Measurements from ENCODE around the gene CALN1.
"Not testable (repeated sequence)": the region's sequence is repeated elsewhere in the genome, so short reads cannot be mapped to it uniquely, and the experiment has no call there.

The CALN1 gene

DNA sequence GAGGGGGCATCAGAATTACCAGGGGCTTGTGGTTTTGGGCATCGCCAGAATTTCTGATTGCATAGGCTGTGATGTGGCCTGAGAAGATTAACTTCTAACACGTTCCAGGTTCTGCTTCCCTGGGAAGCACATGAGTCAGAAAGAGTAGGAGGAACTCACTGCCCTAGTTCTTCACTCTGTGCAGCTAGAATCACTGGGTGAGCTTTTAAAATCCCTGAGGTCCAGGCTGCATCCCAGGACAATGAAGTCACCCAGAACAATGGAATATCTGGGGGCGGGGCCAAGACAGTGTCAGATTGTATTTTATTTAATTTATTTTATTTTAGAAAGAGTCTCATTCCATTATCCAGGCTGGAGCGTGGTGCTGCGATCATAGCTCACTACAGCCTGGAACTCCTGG, 636.5 kb downstream of the CALN1 start:
- DNase-seq = no peak

DNA sequence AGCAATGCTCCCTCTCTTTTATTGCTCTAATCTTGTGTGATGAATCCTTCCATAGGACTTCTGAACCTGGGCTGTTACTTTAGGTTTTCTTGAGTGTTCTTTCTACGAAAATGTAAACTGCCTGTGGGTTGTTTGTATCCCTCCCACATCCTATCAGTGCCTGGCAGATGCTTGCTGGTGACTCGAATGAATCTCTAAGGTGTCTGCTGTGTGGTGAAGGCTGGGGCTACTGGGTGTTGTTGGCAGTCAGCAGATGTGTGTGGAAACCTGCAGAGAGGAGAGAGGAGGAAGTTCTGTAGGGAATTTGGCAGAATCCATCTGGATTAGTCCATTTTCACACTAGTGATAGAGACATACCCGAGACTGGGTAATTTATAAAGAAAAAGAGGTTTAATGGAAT, 639.4 kb downstream of the CALN1 start:
- no peak for DNase-seq

DNA sequence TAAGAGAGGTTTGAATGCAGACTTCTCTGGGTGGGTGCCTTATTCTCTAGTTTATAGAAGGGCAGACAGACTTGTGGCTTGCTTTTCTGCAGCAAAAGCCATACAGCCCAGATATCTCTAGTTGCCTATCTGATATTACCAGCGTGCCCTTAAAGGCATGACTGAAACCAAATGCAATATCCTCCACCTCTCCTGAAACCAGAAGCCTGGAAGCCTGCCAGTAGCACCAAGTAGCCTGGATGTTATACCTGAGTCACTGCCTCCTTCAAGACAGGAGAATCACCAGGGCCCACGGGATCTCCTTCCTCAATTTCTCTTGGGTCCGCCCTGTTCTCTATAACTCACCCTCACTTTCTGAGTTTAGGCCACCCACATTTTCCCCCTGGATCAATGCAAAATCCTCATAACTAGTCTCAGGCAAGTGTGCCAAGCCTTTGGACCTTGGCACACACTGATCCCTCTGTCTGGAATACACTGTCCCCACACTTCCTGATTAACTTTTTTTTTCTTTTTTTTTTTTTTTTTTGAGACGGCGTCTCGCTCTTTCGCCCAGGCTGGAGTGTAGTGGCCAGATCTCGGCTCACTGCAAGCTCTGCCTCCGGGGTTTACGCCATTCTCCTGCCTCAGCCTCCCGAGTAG, 641.8 kb downstream of the CALN1 start:
- no peak for DNase-seq

DNA sequence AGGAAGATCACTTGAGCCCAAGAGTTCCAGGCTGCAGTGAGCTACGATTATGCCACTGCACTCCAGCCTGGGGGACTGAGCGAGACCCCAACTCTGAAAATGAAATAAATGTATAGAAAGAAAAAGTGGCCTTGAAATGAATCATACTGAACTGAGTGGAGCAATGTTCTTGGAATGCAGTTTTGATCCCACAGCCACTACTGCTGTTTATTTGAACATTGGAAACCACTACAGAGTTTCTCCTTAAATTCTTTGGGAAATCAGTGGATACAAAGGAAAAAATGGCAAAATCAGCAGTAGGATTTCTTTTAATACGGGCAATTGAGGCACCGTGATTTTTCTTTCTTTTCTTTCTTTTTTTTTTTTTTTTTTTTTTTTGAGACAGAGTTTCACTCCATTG, 642.8 kb downstream of the CALN1 start:
- DNase-seq = no peak

DNA sequence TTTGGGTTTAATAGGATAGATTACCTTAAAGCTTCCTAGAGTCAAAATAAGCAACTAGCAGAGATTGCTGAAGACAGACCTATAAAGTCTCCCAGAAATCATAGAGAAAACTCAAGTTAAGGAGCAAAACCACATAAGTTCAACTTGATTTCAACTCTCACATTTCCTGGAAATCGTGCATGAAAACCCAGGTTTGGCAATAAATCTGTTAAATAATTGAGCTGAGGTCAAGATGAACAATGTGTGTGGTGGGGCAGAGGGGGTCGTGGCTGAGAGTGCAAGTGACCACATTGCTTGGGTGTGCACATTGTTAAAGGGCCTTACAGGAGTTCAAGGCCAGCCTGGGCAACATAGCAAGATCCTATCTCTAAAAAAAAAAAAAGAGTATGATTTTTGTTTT, 643.7 kb downstream of the CALN1 start:
- DNase-seq = no peak

DNA sequence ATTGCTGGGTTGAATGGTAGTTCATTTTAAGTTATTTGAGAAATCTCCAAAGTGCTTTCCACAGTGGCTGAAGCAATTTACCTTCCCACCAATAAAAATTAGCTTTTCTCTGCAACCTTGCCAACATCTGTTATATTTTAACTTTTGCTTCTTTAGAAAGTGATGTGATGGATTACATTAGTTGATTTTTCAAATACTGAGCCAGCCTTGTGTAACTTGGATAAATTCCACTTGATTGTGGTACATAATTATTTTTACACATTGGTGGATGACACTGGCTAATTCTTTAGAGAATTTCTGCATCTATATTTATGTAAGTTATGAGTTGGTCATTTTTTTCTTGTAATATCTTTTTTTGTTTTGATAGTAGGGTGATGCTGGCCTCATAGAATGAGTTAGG, 646.1 kb downstream of the CALN1 start:
- no peak for DNase-seq

DNA sequence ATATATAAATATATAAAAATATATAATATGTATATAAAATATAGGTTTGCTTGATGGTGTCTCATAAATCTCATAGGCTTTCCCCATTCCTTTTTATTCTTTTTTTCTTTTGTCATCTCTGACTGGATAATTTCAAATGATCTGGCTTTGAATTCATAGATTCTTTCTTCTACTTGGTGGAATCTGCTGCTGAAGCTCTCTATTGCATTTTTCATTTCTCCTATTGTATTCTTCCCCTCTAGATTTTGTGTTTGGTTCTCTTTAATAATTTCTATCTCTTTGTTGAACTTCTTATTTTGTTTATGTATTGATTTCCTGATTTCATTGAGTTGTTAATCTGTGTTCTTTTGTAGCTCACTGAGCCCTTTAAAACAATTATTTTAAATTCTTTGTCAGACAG, 650.8 kb downstream of the CALN1 start:
- no peak for DNase-seq

DNA sequence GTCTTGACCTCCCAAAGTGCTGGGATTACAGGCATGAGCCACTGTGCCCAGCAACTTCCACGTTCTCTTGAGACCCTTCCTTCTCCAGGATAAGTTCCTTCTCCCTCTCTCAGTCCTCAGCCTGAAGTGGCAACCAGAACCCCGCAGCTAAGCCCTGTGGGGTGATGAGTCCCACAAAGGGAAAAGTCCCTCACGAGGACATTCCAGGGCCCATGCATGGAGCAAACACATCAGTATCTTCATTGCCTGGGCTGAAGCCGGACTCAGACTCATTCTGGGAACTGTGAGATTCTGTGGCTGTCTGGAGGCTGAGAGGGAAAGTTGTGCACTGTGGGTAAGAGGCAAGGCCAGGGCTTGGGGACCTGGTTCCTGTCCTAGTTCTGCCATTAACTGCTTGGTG, 657.3 kb downstream of the CALN1 start:
- DNase-seq = no peak

DNA sequence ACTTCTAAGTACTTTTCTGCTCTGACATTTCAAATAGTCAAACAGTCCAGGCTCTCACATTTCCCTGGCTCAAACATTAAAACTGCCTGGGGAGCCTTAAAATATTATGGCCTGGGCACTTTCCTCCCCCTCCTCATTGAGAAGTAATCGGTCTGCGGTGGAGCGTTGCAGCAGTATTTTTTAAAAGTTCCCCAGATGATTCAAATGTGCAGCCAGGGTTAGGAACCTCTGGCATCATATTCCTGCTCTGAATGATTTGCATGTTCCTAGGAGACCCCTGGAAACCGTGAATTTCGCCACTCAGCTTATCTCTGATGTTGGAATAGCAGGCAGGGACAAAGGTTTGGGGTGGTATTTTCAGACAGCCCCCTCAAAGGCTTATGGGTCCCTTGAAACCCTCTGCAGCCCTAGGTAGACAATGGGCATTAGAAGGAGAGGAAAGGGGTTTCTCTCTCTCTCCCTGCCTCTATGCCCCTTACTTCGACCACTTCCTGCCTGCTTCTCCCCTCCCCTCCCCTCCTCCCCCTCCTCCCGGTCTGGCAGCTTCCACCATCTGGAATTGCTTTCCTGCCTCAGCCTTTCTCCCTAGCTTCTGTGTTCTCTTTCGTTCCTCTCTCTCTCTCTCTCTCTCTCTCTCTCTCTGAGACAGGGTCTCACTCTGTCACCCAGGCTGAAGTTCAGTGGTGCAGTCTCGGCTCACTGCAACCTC, 658.0 kb downstream of the CALN1 start:
- DNase-seq = no peak

DNA sequence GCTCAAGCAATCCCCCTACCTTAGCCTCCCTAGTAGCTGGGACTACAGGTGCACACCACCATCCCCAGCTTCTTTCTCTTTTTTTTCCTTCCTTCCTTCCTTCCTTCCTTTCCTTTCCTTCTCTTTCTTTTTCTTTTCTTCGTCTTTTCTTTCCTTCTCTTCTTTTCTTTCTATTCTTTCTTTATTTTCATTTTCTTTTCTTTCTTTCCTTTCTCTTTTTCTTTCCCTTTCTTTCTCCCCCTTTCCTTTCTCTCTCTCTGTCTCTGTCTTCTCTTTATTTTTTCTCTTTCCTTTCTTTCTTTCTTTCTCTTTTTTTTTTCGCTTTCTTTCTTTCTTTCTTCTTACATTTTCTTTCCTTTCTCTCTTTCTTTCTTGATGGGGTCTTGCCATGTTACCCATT, 658.9 kb downstream of the CALN1 start:
- DNase-seq = no peak

DNA sequence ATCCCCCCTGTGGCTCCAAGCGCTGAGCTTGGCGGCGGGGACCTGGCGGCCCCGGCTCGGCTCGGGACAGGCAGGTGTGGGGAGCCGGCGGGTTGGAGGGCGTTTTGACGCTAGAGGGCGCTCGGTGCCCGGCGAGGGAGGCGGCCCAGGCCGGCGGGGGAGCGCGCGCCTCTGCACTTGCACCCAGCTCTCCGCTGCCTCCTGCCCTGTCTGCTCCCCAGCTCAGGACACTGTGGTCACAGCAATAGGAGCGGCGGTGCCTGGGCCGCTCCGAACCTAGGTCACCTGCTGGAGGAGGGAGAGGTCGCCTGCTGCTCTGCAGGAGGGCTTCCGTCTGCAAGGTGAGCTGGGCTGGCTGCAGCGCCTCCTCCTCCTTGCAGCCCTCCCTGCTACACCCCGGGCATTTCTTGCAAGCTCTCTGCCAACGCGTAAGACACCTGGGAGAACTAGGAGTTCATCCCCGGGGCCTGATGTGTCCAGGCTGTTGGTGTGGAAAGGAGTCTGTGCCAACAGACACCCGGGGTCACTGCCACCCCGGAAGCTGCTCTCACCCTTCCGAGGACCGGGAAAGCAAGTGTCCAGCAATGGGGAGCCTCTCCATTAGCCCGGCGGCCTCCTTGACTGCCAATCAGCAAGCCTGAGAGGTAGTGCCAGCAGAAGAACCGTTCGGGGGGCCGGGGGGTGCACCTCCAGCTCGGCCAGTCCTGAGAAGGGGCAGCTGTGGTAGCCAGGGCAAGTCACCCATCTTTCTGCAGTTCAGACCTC, 659.8 kb downstream of the CALN1 start:
- DNase-seq = no peak

DNA sequence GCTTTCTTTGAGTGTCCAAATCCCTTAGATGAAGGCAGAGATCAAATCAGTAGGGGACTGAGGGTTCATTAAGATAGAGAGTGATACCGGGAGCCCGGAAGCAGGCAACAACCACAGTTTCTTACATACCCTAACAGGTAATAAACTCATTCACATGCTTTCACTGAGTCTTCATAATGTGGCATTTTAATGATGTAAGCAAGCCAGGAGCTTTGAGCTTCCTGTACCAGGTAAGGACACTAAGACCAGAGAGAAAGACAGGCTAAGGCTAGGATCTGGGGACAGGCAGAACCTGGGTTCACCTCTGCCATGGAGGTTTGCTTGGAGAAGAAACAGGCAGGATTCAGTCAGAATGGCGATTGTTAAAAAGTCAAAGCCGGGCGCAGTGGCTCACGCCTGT, 661.8 kb downstream of the CALN1 start:
- DNase-seq = no peak

DNA sequence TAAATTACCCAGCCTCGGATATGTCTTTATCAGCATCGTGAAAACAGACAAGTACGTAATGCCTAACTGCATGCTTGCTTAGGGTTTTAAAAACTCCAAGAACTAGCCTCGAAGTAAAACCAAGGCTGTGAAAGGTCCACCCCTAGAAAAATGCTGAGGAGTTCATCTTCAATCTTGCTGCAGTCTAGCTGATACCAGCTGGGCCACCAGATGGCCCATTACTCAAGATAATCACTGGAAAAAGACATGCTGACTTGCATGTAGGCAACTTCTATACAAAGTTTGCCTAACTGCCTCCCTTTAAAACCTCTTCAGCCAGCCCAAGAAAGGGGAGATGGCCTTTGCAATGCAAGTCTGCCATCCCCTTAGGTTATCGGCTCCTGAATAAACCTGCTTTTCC, 666.1 kb downstream of the CALN1 start:
- no peak for DNase-seq

DNA sequence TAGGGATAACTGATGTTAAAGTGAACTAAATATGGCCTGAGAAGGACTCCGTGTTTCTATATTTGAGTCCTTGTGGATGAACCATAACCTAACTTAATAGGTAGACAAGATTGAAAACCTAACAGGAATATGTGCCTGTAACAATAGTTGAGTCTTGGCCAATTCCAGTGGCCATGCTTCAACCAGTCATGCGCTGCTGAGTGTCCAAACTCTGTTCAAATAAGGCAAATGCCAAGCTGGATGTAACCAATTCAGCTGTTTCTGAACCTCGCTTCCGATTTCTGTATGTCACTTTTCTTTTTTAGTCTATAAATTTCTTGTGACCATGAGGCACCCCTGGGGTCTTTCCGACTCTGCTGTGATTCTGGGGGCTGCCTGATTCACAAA, 672.0 kb downstream of the CALN1 start:
- DNase-seq = no peak

DNA sequence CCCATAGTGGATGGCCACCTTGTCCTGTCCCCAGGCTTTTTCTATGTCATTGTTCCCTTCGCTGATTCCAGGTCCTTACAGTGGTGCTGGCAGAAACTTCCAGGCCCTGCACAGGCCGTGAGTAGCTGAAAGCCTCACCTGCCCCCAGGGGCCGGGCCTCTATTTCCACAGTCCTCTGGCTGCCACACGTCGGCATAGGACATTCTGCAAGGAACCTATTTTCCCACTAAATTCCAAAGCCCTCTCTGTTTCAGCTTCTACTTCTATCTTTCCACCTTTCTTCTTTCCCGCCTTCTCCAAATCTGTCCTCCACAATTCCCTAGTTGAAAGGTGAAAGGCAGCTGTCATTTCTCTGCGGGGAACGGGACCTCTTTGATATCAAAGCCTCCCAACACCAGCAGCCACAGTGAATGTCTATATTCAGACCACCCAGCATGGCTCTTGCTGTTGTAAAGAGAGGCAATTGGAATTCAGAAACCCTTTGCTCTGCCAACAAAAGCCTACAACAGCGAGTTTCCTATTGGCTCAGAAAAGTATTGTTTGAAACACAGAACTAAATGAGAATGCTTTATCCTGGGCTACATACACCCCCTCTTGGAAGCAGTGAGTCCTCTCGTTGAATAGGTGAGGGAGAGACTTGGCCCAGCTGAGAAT, 672.5 kb downstream of the CALN1 start:
- no peak for DNase-seq

DNA sequence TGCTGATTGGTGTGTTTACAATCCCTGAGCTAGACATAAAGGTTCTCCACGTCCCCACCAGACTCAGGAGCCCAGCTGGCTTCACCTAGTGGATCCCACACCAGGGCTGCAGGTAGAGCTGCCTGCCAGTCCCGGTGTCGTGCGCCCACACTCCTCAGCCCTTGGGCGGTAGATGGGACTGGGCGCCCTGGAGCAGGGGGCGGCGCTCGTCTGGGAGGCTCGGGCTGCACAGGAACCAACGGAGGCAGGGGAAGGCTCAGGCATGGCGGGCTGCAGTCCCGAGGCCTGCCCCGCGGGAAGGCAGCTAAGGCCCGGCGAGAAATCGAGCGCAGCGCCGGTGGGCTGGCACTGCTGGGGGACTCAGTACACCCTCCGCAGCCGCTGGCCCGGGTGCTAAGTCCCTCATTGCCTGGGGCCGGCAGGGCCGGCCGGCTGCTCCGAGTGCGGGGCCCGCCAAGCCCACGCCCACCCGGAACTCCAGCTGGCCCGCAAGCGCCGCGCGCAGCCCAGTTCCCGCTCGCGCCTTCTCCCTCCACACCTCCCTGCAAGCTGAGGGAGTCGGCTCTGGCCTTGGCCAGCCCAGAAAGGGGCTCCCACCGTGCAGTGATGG, 674.1 kb downstream of the CALN1 start:
- not testable (repeated sequence) for DNase-seq

DNA sequence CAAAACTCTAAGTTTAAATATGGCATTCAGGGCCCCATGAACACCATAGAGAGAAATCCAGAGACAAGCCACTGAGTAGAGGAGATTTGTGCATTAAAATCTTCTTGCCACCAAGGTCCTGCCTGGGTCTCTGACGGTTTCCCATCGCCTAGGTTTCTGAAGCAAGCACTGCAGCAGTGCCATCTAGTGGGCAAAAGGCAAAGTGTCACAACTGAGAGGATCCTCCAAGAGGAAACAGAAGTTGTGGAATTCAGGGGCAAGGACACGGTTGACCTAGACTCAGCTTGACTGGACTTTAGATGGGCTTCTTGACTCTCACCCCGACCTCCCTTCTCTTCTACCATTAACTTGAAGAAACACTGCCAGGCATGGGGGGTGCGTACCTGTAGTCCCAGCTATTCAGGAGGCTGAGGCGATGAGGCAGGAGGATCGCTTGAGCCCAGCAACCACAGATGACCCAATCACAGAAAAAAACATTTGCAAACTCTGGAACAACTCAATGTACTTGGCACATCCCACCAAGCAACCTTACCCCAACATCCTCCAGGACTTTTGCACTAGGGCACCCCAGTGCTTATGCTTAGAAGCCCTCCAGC, 676.1 kb downstream of the CALN1 start:
- no peak for DNase-seq

DNA sequence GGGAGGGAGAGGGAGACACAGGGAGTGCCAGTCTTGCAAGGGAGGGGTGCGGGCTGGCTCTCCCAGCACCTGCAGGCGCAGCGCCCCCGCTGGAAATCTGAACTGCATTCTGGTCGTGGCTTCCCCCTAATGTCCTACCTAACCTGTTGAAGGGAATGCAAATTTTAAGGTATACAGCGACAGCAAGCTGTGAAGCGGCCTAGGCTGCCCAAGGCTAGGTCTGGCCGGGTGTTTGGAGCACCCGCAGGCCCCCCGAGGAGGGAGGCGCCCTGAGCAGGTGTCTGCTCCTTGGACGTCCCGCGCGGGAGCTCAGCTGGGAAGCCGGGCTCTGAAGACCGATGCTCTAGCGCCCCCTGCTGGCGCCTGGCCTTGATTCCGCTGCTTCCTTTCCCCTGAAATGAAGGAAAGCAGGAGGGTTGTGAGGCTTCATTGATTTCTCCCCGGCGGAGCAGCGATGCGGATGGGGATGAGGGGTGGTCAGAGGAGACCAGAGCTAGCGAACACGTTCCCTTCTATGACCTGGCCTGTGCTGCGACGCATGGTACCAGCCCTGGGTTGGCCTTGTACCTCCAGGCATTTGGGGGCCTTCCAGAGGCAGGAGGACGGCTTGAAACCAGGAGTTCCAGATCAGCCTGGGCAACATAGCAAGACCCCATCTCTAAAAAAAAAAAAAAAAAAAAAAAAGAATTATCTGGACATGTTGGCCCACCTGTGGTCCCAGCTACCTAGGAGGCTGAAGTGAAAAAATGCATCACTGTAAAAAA, 678.8 kb downstream of the CALN1 start:
- no peak for DNase-seq

DNA sequence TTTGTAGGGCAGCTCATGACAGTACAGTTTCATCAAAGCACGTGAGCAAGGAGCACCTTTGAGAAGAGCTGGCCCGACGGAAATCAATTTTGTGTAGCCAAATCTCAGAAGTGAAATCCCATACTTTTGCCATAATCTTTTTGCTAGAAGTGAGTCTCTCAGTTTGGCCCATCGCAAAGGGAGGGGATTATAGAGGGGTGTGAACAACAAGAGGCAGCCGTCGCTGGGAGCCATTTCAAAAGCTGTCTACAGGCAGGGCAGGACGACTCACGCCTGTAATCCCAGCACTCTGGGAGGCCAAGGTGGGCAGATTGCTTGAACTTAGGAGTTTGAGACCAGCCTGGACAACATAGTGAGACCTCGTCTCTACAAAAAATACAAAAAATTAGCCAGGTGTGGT, 680.4 kb downstream of the CALN1 start:
- DNase-seq = no peak

Data from NCI-H446 treated with DMSO at 0.1 percent for 48 hours (cell line).